Measurements from ENCODE around the gene ACTR2. TPM values are rescaled to one million over a fixed set of nuclear protein-coding genes. Genes with fewer than 3 reads are reported as not detected.

The ACTR2 gene
- total and polyA plus RNA-seq, 9 of the 15 experiments (the other 6 are each of a cell fraction or from before 2014, with no cell fraction given) = 47.3 to 239 (median 108) TPM

DNA sequence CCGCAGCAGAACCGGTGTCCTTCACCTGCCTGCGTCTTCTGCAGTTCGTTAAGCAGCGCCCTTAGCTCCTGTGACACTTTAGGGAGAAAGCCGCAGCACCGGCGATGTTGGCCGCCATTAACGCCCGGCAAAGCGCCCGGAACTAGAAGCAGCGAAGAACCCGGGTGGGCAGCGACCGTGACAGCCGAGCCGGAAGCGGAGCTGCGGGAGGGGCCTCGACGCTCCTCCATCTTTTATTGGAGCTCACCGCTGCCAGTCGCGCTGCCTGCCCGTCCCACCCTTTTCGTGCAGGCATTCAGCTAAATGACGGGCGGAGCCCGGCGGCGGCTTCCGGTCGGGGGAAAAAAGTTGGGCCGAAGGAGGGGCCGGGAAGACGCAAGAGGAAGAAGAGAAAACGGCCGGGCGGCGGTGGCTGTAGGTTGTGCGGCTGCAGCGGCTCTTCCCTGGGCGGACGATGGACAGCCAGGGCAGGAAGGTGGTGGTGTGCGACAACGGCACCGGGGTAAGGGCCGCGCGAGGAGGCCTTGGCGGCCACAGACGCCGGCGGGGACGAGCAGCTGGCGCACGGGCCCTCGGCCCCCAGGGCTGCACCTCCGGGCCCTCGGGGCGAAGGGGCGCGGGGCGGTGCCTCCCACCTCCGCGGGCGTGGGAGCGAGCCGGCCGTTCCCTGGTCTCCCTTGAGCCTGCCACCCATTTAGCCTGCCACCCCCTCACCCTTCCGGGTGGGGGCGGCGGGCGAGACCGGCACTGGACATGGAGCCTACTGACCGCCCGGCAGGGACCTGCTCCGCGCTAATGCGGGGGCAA lies at the start of gene ACTR2 (continued):
- TF ChIP-seq SIX5 (IDR thresholded peaks at IDR 0.05; ENCODE audit: borderline replicate concordance in 1 of 2, insufficient read depth in 1 of 2, low read depth in 1 of 2, low read length in 2 of 2) (no peak), EGR1 (conservative IDR thresholded peaks at IDR 0.05) (peak; percentile 94), HNRNPK (IDR thresholded peaks at IDR 0.05; ENCODE audit: low read depth, low read length, poor library complexity, severe bottlenecking) (no peak), KLF1 (tag; IDR thresholded peaks at IDR 0.05) (peak; percentile 80), DACH1 (IDR thresholded peaks at IDR 0.05; ENCODE audit: partially characterized antibody) (no peak), MCM7 (IDR thresholded peaks at IDR 0.05) (no peak), ZNF197 (CRISPR knock-in tag; IDR thresholded peaks at IDR 0.05; ENCODE audit: low read depth) (no peak), CSDE1 (IDR thresholded peaks at IDR 0.05) (no peak), ELF2 (CRISPR knock-in tag; IDR thresholded peaks at IDR 0.05) (0 out of 2 replicates have a peak, but pooled peaks have one; percentile 62), ZNF511 (CRISPR knock-in tag; IDR thresholded peaks at IDR 0.05) (no peak), RFX7 (CRISPR knock-in tag; IDR thresholded peaks at IDR 0.05) (no peak), FIP1L1 (IDR thresholded peaks at IDR 0.05; ENCODE audit: low read depth, low read length, poor library complexity, severe bottlenecking) (peak; percentile 55), ZNF695 (CRISPR knock-in tag; IDR thresholded peaks at IDR 0.05) (no peak)
- TF ChIP-seq, protein P1, sequence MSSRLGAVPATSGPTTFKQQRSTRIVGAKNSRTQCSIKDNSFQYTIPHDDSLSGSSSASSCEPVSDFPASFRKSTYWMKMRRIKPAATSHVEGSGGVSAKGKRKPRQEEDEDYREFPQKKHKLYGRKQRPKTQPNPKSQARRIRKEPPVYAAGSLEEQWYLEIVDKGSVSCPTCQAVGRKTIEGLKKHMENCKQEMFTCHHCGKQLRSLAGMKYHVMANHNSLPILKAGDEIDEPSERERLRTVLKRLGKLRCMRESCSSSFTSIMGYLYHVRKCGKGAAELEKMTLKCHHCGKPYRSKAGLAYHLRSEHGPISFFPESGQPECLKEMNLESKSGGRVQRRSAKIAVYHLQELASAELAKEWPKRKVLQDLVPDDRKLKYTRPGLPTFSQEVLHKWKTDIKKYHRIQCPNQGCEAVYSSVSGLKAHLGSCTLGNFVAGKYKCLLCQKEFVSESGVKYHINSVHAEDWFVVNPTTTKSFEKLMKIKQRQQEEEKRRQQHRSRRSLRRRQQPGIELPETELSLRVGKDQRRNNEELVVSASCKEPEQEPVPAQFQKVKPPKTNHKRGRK (tag; IDR thresholded peaks at IDR 0.05) = no peak
- TF ChIP-seq, protein P2, sequence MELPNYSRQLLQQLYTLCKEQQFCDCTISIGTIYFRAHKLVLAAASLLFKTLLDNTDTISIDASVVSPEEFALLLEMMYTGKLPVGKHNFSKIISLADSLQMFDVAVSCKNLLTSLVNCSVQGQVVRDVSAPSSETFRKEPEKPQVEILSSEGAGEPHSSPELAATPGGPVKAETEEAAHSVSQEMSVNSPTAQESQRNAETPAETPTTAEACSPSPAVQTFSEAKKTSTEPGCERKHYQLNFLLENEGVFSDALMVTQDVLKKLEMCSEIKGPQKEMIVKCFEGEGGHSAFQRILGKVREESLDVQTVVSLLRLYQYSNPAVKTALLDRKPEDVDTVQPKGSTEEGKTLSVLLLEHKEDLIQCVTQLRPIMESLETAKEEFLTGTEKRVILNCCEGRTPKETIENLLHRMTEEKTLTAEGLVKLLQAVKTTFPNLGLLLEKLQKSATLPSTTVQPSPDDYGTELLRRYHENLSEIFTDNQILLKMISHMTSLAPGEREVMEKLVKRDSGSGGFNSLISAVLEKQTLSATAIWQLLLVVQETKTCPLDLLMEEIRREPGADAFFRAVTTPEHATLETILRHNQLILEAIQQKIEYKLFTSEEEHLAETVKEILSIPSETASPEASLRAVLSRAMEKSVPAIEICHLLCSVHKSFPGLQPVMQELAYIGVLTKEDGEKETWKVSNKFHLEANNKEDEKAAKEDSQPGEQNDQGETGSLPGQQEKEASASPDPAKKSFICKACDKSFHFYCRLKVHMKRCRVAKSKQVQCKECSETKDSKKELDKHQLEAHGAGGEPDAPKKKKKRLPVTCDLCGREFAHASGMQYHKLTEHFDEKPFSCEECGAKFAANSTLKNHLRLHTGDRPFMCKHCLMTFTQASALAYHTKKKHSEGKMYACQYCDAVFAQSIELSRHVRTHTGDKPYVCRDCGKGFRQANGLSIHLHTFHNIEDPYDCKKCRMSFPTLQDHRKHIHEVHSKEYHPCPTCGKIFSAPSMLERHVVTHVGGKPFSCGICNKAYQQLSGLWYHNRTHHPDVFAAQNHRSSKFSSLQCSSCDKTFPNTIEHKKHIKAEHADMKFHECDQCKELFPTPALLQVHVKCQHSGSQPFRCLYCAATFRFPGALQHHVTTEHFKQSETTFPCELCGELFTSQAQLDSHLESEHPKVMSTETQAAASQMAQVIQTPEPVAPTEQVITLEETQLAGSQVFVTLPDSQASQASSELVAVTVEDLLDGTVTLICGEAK (IDR thresholded peaks at IDR 0.05) = peak; percentile 96
- TF ChIP-seq, protein P2 (CRISPR knock-in tag; IDR thresholded peaks at IDR 0.05) = no peak

Data from K562 (cell line).